Activated CD4-positive, alpha-beta T cell treated with anti-CD3 and anti-CD28 coated beads, Interleukin-2, amount 50 U/mL, for 16 hours (primary cell): ENCODE results near the gene BCL7A.
A peak's percentile ranks its signal among the peaks of the same experiment; 100 is the strongest.
"Not testable (repeated sequence)": the region's sequence is repeated elsewhere in the genome, so short reads cannot be mapped to it uniquely, and the experiment has no call there.

Experiments used
- DNase-seq: peaks from one replicate; pipeline ENCODE4 v3.0.0-alpha.2; 2020

Gene BCL7A

GRCh38 chr12:122028165-122028904 lies 6.7 kb downstream of the BCL7A start:
- no peak for DNase-seq

DNA sequence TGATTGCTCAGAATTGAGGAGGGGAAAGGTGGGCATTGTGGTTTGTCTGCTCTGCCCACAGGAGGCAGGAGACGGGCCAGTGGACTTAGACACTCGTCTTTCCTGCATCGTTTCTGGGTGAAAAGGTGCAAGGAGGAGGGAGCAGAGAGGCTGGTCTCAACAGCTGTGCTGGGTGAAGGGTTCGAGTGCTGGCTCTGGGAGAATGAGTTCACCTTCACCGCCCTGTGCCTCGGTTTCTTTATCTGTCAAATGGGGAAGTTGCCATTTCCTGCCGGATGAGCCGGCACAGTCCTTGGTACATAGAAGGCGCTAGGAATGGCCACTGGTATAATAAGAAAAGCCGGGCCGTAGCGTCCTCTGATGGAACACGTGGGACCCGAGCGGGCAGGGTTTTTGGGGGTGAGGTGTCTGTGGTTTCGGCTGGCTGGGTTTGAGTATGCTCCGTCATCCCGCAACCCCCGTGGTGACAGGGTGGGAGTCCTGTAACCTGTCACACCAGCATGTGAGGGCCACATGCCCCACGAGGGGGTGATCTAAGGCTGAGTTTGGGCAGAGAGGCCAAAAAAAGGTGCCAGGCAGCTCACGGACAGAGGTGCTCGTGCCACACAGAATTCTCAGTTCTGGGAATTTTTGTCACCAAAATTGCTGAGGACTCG lies 7.3 kb downstream of the BCL7A start:
- peak; percentile 70 for DNase-seq

DNA sequence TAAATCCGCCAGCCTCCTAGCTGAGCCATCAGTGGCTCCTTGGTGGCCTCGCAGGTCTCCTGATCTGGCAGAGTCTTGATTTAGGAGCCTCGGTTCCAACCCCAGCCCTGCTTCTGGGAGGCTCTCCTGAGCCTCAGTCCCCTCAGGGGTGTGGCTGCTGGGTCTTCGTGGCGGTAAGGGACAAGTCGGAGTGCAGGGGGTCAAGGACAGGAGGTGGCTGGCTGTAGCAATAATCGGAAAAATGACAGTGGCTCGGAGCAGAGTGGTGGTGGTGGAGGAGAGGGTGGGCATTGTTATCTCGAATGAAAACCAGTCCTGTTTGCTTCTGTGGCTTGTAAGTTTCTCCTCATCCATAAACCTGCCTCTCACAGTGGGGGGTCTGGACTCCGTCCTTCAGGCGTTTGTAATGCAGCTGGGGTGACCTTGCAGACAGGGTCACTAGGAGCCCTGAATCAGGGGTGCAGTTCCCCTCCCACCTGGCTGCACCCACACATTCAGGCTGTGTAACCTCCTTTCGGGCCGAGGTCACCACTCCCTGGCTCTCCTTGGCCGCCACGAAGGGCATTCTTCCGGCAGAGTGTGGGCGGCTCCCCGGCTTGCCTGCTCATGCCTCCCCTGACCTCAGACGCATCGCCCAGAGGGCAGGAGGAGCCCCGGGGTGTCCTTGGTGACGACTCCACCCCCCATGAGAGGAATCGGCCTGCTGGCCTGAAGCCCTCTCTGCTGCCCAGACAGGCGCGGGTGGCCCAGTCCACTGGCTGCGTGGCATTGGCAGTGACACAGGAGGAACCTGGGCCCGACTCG lies 8.1 kb downstream of the BCL7A start:
- no peak for DNase-seq

DNA sequence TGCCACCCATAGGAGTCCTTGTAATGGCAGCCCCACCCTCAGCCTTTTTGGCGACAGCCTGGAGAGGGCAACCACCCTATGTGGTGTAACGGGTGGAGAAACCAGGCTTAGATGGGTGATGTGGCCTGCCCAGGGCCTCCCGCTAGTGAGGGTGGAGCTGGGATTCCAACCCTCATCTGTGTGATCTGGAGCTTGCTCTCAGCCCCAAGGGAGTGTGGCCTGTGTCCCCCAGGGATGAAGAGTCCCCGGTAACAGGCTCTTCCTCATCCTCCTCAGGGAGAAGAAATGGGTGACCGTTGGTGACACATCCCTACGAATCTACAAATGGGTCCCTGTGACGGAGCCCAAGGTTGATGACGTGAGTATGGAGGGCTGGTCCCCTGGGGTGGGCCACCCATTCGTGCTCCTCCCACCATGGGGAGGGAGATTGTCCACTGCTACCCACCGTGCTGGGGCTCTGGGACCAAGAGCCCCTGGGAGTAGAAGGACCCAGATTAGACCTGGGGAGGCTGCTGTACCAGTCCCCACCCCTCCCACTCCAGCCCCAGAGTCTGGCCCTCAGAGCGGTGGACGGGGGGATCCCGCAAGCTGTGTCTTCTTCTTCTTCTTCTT lies 8.8 kb downstream of the BCL7A start:
- DNase-seq: no peak

DNA sequence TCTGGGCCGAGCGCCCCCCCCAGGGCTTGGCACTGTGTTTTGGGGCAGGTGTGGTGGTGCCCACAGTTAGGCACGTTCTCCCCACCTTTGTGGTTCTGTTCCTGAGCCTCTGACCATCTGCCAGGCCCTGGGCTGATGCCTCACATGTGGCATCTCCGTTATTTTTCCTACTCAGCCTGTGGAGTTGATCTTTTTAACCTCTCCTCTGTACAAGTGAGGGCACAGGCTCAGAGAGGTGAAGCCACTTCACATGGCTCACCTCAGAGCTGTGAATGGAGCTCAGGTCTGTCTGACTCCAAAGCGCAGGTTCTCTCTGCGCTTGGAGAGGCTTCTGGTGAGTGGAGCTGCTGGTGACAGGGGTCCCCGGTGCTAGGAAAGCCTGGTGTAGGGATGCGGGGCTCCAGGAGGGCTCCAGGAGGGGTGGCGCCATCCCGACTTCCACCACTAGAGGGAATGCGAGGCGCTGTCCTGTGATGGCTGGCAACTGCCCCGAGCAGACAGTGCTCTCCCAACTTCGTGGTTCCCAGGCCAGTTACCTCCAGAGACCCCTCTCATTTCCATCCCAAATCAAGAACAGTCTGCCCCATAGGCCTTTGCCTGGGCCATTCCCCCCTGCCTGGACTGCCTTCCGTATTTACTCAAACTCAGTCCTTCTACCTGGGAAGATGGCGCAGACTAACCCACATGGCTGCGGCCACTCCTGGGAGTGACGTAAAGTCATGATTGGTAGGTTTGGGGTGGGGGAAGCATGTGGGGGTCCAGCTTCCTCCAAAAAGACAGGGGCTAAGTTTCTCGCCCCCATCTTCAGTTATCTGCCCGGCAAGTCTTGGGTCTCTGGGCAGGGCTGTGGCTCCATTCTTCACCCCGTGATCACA lies 9.9 kb downstream of the BCL7A start:
- DNase-seq: peak; percentile 48

- no peak for DNase-seq
Observed at GRCh38 chr12:122032580-122032979, 10.9 kb downstream of the BCL7A start.

GRCh38 chr12:122035292-122035691 lies 13.6 kb downstream of the BCL7A start:
- DNase-seq: no peak

- DNase-seq: no peak
Observed at GRCh38 chr12:122036153-122036552, 14.5 kb downstream of the BCL7A start.

GRCh38 chr12:122040579-122041386 lies 19.1 kb downstream of the BCL7A start:
- DNase-seq: no peak

DNA sequence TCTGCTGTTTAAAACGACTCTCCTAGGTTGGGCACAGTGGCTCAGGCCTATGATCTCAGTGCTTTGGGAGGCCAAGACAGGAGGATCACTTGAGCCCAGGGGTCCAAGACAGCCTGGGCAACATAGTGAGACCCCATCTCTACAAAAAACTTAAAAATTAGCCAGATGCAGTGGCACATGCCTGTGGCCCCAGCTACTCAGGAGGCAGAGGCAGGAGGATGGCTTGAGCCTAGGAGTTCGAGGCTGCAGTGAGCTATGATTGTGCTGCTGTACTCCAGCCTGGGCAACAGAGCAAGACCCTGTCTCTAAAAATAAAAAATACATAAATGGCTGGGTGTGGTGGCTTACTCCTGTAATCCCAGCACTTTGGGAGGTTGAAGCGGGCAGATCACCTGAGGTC lies 19.8 kb downstream of the BCL7A start:
- DNase-seq: not testable (repeated sequence)

GRCh38 chr12:122042910-122043309 lies 21.2 kb downstream of the BCL7A start:
- DNase-seq: no peak

GRCh38 chr12:122043476-122043875 lies 21.8 kb downstream of the BCL7A start:
- DNase-seq: no peak

DNA sequence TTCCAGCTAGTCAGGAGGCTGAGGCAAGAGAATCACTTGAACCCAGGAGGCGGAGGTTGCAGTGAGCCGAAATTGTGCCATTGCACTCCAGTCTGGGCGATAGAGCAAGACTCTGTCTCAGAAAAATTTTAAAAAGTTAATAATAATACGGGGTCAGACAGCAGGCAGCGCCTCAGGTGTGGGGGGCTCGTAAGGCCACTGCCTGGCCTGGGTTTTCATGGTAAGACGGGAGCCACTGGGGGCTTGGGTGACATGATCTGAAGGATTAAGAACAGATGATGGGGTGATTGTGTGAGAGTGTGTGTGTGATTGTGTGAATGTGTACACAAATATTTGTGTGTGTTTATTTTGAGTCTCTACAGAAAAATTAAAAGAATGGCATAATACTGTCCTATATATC lies 23.6 kb downstream of the BCL7A start:
- no peak for DNase-seq

DNA sequence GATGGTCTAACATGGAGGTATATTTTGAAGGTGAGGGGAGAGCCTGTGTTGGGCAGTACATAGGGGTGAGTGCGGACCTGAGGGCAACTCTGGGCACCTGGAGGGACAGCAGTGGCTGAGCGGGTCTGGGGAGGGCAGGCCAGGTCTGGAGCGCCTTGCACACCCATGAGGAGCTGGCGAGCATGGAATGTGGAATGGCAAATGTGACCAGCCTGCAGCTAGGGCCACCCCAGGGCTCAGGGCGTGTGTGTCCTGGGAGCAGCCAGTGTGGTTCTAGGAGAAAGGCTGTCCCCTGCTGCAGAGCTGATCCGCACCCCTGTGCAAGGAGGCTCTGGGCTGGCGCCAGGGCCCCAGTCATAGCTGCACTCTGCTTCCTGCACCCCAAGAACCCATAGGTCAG lies 24.5 kb downstream of the BCL7A start:
- DNase-seq: no peak

DNA sequence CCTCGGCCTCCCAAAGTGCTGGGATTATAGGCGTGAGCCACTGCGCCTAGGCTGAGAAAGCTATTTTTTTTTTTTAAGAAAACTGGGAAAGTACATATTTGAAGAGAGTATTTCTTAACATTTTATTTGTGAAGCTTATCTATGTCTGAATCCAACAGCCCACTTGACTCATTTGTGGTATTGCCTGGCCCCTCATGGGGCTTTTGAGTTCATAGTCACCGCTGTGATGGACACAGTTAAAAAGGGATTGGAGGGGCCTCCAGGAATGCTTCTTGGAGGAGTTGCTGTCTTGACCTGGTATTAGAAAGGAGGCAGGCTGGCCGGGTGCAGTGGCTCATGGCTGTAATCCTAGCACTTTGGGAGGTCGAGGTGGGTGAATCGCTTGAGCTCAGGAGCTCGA lies 26.5 kb downstream of the BCL7A start:
- DNase-seq: no peak

- no peak for DNase-seq
Observed at GRCh38 chr12:122049827-122050226, 28.1 kb downstream of the BCL7A start.

GRCh38 chr12:122050706-122051105 lies 29.0 kb downstream of the BCL7A start:
- DNase-seq: no peak

DNA sequence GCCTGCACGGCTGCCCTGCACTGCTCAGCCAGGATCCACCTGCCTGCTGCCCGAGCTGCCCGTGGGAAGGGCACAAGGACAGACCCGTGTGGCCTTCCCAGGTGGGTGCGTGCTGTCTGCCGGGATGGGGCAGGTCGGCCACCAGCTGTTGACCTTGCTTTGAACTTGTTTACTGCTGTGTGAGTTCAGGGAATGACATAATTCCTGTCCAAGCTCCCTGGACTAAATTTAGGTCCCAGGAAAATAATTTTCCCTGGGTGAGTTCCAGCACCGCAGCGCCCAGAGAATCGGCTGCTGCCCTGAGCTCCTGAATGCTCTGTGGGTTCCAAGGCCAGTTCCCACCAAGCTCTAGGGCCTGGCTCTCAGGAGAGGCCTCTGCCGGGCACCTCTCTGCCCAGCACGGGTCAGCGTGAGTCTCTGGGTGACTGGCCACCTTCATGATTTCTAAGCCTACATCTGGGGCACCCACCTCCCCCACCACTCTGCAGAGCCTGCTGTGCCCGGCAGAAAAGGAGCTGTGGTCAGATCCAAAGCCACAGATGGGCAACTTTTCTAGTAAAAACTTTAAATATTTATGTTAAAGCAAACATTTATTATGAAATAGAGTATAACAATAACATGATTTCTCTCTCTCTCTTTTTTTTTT lies 29.7 kb downstream of the BCL7A start:
- no peak for DNase-seq

DNA sequence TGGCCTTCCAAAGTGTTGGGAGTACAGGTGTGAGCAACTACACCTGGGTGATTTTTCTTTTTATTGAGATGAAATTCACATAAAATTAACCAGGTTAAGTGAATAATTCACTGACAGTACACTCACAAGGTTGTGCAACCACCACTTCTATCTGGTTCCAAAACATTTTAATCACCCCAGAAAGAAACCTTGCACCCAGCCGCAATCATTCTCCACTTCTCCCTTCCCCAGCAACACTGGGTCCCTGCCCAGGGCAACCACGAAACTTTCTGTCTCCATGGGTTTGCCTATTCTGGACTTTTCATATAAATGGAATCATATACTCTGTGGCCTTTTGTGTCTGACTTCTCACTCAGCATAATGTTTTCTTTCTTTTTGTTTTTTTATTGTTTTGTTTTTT lies 30.6 kb downstream of the BCL7A start:
- DNase-seq: no peak

GRCh38 chr12:122054842-122055520 lies 33.3 kb downstream of the BCL7A start:
- DNase-seq: no peak
